ENCODE data around the gene FRYL.
"Not testable (repeated sequence)": the region's sequence is repeated elsewhere in the genome, so short reads cannot be mapped to it uniquely, and the experiment has no call there.

FRYL gene

DNA sequence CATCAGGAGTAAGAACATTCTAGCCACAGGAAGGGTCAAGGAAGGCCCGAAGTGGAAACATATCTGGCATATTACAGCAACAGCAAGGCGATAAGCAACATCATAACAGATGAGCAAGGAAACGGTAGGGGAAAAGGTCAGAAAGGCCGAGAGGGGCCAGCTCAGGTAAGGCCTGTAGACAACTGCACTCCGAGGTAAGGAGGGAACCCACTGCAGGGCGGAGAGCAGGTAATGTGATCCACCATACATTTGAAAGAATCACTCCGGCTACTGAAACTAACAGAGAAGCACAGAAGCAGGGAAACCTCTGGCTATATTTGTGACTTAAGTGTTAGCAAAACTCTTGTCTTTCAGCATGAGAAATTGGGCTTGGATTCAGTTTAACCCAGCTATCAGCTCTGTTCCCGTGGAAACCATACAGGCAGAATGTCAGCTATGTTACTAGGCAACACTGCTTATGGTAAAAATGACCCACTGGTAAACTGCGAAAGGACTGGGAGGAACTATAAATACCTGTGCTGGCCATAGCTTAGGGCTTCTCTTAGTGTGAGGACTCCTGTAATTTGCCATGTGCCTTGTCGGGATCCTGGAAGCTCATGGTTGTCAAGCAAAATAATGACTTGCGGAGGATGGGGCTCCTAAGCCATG lies 31.0 kb downstream of the FRYL start:
- no peak for DNase-seq (ENCODE audit: extremely low read depth, low read depth)
- no peak overlapping the region for H3K4me3 ChIP-seq (replicated peaks; ENCODE audit: low read depth, low read length)
- TF ChIP-seq, protein P1, sequence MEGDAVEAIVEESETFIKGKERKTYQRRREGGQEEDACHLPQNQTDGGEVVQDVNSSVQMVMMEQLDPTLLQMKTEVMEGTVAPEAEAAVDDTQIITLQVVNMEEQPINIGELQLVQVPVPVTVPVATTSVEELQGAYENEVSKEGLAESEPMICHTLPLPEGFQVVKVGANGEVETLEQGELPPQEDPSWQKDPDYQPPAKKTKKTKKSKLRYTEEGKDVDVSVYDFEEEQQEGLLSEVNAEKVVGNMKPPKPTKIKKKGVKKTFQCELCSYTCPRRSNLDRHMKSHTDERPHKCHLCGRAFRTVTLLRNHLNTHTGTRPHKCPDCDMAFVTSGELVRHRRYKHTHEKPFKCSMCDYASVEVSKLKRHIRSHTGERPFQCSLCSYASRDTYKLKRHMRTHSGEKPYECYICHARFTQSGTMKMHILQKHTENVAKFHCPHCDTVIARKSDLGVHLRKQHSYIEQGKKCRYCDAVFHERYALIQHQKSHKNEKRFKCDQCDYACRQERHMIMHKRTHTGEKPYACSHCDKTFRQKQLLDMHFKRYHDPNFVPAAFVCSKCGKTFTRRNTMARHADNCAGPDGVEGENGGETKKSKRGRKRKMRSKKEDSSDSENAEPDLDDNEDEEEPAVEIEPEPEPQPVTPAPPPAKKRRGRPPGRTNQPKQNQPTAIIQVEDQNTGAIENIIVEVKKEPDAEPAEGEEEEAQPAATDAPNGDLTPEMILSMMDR (IDR thresholded peaks at IDR 0.05; ENCODE audit: low read depth, low read length, missing control alignments), result no peak

DNA sequence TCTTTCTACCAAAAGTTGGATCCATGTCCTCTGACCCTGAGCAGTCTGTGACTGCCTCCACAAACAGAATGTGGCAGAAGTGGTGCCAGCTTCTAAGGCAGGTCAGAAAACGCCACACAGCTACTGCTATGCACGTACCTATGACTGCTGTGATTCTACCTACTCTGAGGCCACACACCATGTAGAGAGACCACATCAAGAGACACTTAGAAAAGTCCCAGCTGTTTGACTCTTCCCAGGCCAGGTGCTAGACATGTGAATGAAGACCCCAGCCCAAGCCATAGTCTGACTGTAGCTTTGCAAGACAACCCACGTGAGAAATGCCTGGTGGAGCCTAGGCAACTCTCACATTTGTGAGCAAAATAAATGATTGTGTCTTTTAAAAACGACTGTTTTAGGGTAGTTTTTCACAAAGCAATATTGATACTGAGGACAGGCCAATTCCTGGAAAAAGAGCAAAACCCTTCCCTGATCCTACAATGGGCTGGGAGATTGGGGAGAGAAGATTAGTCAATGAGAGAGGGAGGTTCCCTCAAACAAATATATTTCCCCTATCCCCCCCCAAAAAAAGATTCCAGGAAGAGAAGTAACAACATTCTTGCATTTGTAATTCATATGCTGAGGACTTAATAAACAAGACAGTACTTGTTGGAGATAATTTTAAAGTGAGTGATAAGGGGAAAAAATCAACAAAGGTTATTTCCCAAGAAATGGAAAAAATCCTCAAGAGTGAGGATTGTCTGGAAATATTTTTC lies 33.3 kb downstream of the FRYL start:
- DNase-seq (ENCODE audit: extremely low read depth, low read depth), result no peak
- no peak overlapping the region for H3K4me3 ChIP-seq (replicated peaks; ENCODE audit: low read depth, low read length)
- TF ChIP-seq, protein P1 (IDR thresholded peaks at IDR 0.05; ENCODE audit: low read depth, low read length, missing control alignments), result no peak

DNA sequence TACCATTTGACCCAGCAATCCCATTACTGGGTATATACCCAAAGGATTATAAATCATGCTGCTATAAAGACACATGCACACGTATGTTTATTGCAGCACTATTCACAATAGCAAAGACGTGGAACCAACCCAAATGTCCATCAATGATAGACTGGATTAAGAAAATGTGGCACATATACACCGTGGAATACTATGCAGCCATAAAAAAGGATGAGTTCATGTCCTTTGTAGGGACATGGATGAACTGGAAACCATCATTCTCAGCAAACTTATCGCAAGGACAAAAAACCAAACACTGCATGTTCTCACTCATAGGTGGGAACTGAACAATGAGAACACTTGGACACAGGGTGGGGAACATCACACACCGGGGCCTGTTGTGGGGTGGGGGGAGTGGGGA lies 34.9 kb downstream of the FRYL start:
- not testable (repeated sequence) for H3K4me3 ChIP-seq (replicated peaks; ENCODE audit: low read depth, low read length); DNase-seq (ENCODE audit: extremely low read depth, low read depth)

DNA sequence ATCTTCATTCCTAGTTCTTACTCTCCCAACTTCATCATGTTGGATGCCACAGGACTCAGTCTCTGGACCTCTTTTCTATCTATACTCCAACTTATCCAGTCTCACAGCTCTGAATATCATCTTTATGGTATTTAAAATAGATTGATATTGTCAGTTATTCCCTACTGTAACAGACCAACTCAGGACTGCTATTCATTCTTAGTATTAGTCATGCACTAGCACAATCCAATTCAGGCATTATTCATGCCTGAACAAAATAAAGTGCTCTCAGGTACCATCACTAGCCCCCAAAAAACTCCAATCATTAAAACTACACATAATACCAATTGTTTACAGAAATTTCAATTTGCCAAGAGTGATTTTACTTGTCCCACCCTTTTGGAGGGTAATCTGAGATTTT lies 37.7 kb downstream of the FRYL start:
- TF ChIP-seq, protein P1 (IDR thresholded peaks at IDR 0.05; ENCODE audit: low read depth, low read length, missing control alignments), result no peak
- no peak for DNase-seq (ENCODE audit: extremely low read depth, low read depth)
- H3K4me3 ChIP-seq (replicated peaks; ENCODE audit: low read depth, low read length), result no peak overlapping the region

DNA sequence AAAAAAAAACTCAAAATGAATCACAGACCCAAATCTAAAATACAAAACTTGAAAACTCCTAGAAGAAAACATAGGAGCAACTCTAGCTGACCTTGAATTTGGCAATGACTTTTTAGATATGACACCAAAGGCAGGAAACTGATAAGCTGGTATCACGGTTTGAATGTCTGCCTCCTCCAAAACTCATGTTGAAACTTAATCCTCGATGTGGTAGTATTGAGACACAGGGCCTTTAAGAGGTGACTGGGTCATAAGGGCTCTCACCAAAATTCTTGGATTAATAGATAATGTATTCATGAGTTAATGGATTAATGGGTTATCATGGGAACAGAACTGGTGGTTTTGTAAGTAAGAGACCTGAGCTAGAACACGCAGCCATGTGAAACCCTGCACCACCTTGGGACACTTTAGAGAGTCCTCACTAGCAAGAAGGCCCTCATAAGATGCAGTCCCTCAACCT lies 40.5 kb downstream of the FRYL start:
- TF ChIP-seq, protein P1 (IDR thresholded peaks at IDR 0.05; ENCODE audit: low read depth, low read length, missing control alignments), result no peak
- H3K4me3 ChIP-seq (replicated peaks; ENCODE audit: low read depth, low read length), result no peak overlapping the region
- DNase-seq (ENCODE audit: extremely low read depth, low read depth), result no peak

DNA sequence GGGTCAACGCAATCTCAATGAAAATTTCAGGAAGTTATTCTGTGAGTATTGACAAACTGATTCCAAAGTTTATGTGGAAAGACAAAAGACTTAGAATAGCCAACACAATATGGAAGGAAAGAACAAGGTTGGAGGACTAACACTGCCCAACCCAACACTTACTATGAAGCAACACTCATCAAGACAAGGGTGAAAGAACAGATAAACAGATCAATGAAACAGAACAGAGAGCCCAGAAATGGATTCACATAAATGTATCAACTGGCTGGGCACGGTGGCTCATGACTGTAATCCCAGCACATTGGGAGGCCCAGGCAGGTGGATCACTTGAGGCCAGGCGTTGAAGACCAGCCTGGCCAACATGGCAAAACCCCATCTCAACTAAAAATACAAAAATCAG lies 41.2 kb downstream of the FRYL start:
- no peak overlapping the region for H3K4me3 ChIP-seq (replicated peaks; ENCODE audit: low read depth, low read length)
- TF ChIP-seq, protein P1 (IDR thresholded peaks at IDR 0.05; ENCODE audit: low read depth, low read length, missing control alignments), result no peak
- no peak for DNase-seq (ENCODE audit: extremely low read depth, low read depth)

DNA sequence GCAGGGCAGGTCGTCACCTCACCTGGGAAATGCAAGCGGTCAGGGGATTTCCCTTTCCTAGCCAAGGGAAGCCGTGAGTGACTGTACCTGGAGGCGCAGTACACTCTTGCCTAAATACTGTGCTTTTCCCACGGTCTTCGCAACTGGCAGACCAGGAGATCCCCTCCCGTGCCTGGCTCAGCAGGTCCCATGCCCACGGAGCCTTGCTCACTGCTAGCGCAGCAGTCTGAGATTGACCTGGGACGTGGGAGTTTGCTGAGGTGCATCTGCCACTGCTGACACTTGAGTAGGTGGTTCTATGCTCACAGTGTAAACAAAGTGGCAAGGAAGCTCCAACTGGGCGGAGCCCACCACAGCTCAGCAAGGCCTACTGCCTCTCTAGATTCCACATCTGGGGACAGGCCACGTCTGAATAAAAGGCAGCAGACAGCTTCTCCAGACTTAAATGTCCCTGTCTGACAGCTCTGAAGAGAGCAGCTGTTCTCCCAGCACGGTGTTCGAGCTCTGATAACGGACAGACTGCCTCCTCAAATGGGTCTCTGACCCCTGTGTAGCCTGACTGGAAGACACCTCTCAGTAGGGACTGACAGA lies 51.1 kb downstream of the FRYL start:
- DNase-seq (ENCODE audit: extremely low read depth, low read depth); H3K4me3 ChIP-seq (replicated peaks; ENCODE audit: low read depth, low read length): not testable (repeated sequence)

Data from HFF-Myc (cell line).